Measurements from ENCODE around the gene CLPSL2. TPM values are rescaled to one million over a fixed set of nuclear protein-coding genes. Genes with fewer than 3 reads are reported as not detected.

CLPSL2 gene
- total RNA-seq, 1 donor from 2014 or later: not detected

- no peak for DNase-seq (ENCODE audit: low read depth)
- Histone ChIP-seq H3K4me3 (ENCODE audit: low read depth, low read length) (no peak overlapping the region), H3K36me3 (ENCODE audit: control insufficient read depth, insufficient read depth, low read length) (no peaks in the 10 kb centered on the region), H3K27me3 (ENCODE audit: control insufficient read depth, insufficient read depth, low read length) (peaks cover 1% of the 10 kb centered on the region)
- TF ChIP-seq CTCF (IDR thresholded peaks at IDR 0.05; ENCODE audit: insufficient read depth, low read length, severe bottlenecking): no peak
- no peak for FAIRE-seq
These were observed 2.0 kb downstream of the CLPSL2 start for GRCh38 chr6:35778437-35778836.

- no peak within 1 kb of the TSS for H3K4me3 ChIP-seq (ENCODE audit: low read depth, low read length)
- no peaks in the 10 kb centered on the region for H3K36me3 ChIP-seq (ENCODE audit: control insufficient read depth, insufficient read depth, low read length)
- DNase-seq (ENCODE audit: low read depth): no peak
- H3K27me3 ChIP-seq (ENCODE audit: control insufficient read depth, insufficient read depth, low read length): peaks cover 1% of the 10 kb centered on the region
- TF ChIP-seq CTCF (IDR thresholded peaks at IDR 0.05; ENCODE audit: insufficient read depth, low read length, severe bottlenecking): no peak
- FAIRE-seq: no peak
These were observed 4.3 kb downstream of the CLPSL2 start, which contains the start of gene CLPSL1 for GRCh38 chr6:35780719-35781118. Gene CLPSL1, plus strand, starts transcription at chr6:35781019. Its CDS starts 92 bp downstream, at chr6:35781111.

GRCh38 chr6:35781290-35781689 lies 4.9 kb downstream of the CLPSL2 start:
- DNase-seq (ENCODE audit: low read depth) (no peak), FAIRE-seq (no peak)
- TF ChIP-seq CTCF (IDR thresholded peaks at IDR 0.05; ENCODE audit: insufficient read depth, low read length, severe bottlenecking): no peak
- H3K36me3 ChIP-seq (ENCODE audit: control insufficient read depth, insufficient read depth, low read length): no peaks in the 10 kb centered on the region
- no peaks in the 10 kb centered on the region for H3K27me3 ChIP-seq (ENCODE audit: control insufficient read depth, insufficient read depth, low read length)
- no peak overlapping the region for H3K4me3 ChIP-seq (ENCODE audit: low read depth, low read length)

- no peak for FAIRE-seq
These were observed 6.0 kb downstream of the CLPSL2 start for GRCh38 chr6:35782424-35782823.

GRCh38 chr6:35784200-35784599 lies 7.8 kb downstream of the CLPSL2 start:
- TF ChIP-seq CTCF (IDR thresholded peaks at IDR 0.05; ENCODE audit: insufficient read depth, low read length, severe bottlenecking): no peak
- H3K36me3 ChIP-seq (ENCODE audit: control insufficient read depth, insufficient read depth, low read length): no peaks in the 10 kb centered on the region
- H3K4me3 ChIP-seq (ENCODE audit: low read depth, low read length): no peak overlapping the region
- no peak for DNase-seq (ENCODE audit: low read depth)
- peaks cover 12% of the 10 kb centered on the region for H3K27me3 ChIP-seq (ENCODE audit: control insufficient read depth, insufficient read depth, low read length)
- no peak for FAIRE-seq

More at GRCh38 chr6:35782424-35782823, 6.0 kb downstream of the CLPSL2 start:
- Histone ChIP-seq H3K4me3 (ENCODE audit: low read depth, low read length) (no peak overlapping the region), H3K36me3 (ENCODE audit: control insufficient read depth, insufficient read depth, low read length) (no peaks in the 10 kb centered on the region), H3K27me3 (ENCODE audit: control insufficient read depth, insufficient read depth, low read length) (peaks cover 7% of the 10 kb centered on the region)
- TF ChIP-seq CTCF (IDR thresholded peaks at IDR 0.05; ENCODE audit: insufficient read depth, low read length, severe bottlenecking): no peak
- DNase-seq (ENCODE audit: low read depth): peak; percentile 21

GRCh38 chr6:35786272-35786671 lies 9.9 kb downstream of the CLPSL2 start:
- FAIRE-seq (no peak), DNase-seq (ENCODE audit: low read depth) (no peak)
- no peak for TF ChIP-seq CTCF (IDR thresholded peaks at IDR 0.05; ENCODE audit: insufficient read depth, low read length, severe bottlenecking)
- H3K36me3 ChIP-seq (ENCODE audit: control insufficient read depth, insufficient read depth, low read length): no peaks in the 10 kb centered on the region
- no peak overlapping the region for H3K4me3 ChIP-seq (ENCODE audit: low read depth, low read length)
- peaks cover 12% of the 10 kb centered on the region for H3K27me3 ChIP-seq (ENCODE audit: control insufficient read depth, insufficient read depth, low read length)
